Neural cell (in vitro differentiated cells): ENCODE measurements around the gene CAMK1D. TPM values are rescaled to one million over a fixed set of nuclear protein-coding genes. Genes with fewer than 3 reads are reported as not detected.
"Not testable (repeated sequence)": the region's sequence is repeated elsewhere in the genome, so short reads cannot be mapped to it uniquely, and the experiment has no call there.

ENCODE experiments used
- H2AFZ ChIP-seq: fragments of 200-600, 300-800 bp; sonication (generic), shearing (Covaris generic); 2 replicates; pipeline ENCODE4 v1.6.0; 2014; ENCODE audit warnings: low read depth, mild to moderate bottlenecking, antibody characterized with exemption, low read length, moderate library complexity
- H3F3A ChIP-seq: fragments of 200-600 bp; shearing (Covaris generic); 2 replicates; pipeline ENCODE4 v1.6.1; 2016; ENCODE audit warnings: mild to moderate bottlenecking, moderate library complexity, mixed read lengths, antibody characterized with exemption, low read length; ENCODE audit not compliant: insufficient read depth, poor library complexity, severe bottlenecking
- H3K27ac ChIP-seq: fragments of 200-600, 300-800 bp; sonication (generic), shearing (Covaris generic); 2 replicates; pipeline ENCODE4 v1.5.1; 2014; ENCODE audit warnings: mild to moderate bottlenecking, low read length, moderate library complexity
- H3K27me3 ChIP-seq: fragments of 300-800, 200-600 bp; sonication (generic), shearing (Covaris generic); 2 replicates; pipeline ENCODE4 v1.6.0; 2014; ENCODE audit warnings: mild to moderate bottlenecking, low read depth, low read length, moderate library complexity; ENCODE audit not compliant: insufficient read depth
- H3K36me3 ChIP-seq: fragments of 300-800, 200-600 bp; sonication (generic), shearing (Covaris generic); 2 replicates; pipeline ENCODE4 v1.5.1; 2014; ENCODE audit warnings: mild to moderate bottlenecking, antibody characterized with exemption, low read length, moderate library complexity; ENCODE audit not compliant: insufficient read depth
- H3K4me2 ChIP-seq: fragments of 300-800, 200-600 bp; sonication (generic), shearing (Covaris generic); 2 replicates; pipeline ENCODE4 v1.6.0; 2014; ENCODE audit warnings: mild to moderate bottlenecking, low read length
- H3K4me3 ChIP-seq: fragments of 300-800, 200-600 bp; sonication (generic), shearing (Covaris generic); 2 replicates; pipeline ENCODE4 v1.5.1; 2014; ENCODE audit warnings: mild to moderate bottlenecking, low read length, moderate library complexity
- H3K79me2 ChIP-seq: fragments of 200-600 bp; shearing (Covaris generic); replicated peaks from 2 replicates; pipeline ENCODE4 v1.6.0; 2014; ENCODE audit warnings: mild to moderate bottlenecking, low read length, moderate library complexity; ENCODE audit not compliant: insufficient read depth
- H3K9ac ChIP-seq: fragments of 300-800, 200-600 bp; sonication (generic), shearing (Covaris generic); 2 replicates; pipeline ENCODE4 v1.6.1; 2016; ENCODE audit warnings: mild to moderate bottlenecking, low read length, mixed read lengths
- H3K9me2 ChIP-seq: fragments of 200-600 bp; shearing (Covaris generic); 2 replicates; pipeline ENCODE4 v1.6.1; 2016; ENCODE audit warnings: mild to moderate bottlenecking, low read length, mixed read lengths; ENCODE audit not compliant: insufficient read depth
- H3K9me3 ChIP-seq: fragments of 200-600, 300-800 bp; sonication (generic), shearing (Covaris generic); 2 replicates; pipeline ENCODE4 v1.6.1; 2016; ENCODE audit warnings: mild to moderate bottlenecking, mixed run types, low read length, moderate library complexity, mixed read lengths
- H4K20me1 ChIP-seq: fragments of 200-600 bp; shearing (Covaris generic); 2 replicates; pipeline ENCODE4 v1.6.1; 2016; ENCODE audit warnings: mild to moderate bottlenecking, mixed run types; ENCODE audit not compliant: insufficient read depth
- CTCF ChIP-seq: fragments of 450-650 bp; IDR thresholded peaks from 2 replicates; pipeline ENCODE4 v1.5.1; 2014; ENCODE audit warnings: antibody characterized with exemption, mild to moderate bottlenecking, moderate library complexity; ENCODE audit not compliant: poor library complexity, severe bottlenecking
- EP300 ChIP-seq: fragments of 450-650 bp; conservative IDR thresholded peaks from 2 replicates; pipeline ENCODE4 v1.6.1; 2014; ENCODE audit warnings: antibody characterized with exemption, mild to moderate bottlenecking, moderate library complexity; ENCODE audit not compliant: poor library complexity, severe bottlenecking
- EZH2 ChIP-seq: fragments of 200-600, 300-800 bp; shearing (Covaris generic), sonication (generic); IDR thresholded peaks from 2 replicates; pipeline ENCODE4 v1.6.1; 2014; ENCODE audit warnings: antibody characterized with exemption, low read length, borderline replicate concordance, mild to moderate bottlenecking; ENCODE audit not compliant: insufficient read depth, poor library complexity, severe bottlenecking
- MXI1 ChIP-seq: fragments of 450-650 bp; conservative IDR thresholded peaks from 2 replicates; pipeline ENCODE4 v1.6.1; 2014; ENCODE audit warnings: antibody characterized with exemption, mild to moderate bottlenecking; ENCODE audit not compliant: poor library complexity, severe bottlenecking
- POLR2AphosphoS5 ChIP-seq: IDR thresholded peaks from 2 replicates; pipeline ENCODE4 v1.6.1; 2012
- RAD21 ChIP-seq: fragments of 450-650 bp; conservative IDR thresholded peaks from 2 replicates; pipeline ENCODE4 v1.6.1; 2014; ENCODE audit warnings: antibody characterized with exemption, mild to moderate bottlenecking, moderate library complexity
- REST ChIP-seq: IDR thresholded peaks from 2 replicates; pipeline ENCODE4 v1.6.1; 2012; ENCODE audit warnings: borderline replicate concordance
- SMC3 ChIP-seq: fragments of 450-650 bp; conservative IDR thresholded peaks from 2 replicates; pipeline ENCODE4 v1.6.1; 2014; ENCODE audit warnings: antibody characterized with exemption, mild to moderate bottlenecking, moderate library complexity; ENCODE audit not compliant: poor library complexity
- TAF1 ChIP-seq: IDR thresholded peaks from 2 replicates; pipeline ENCODE4 v1.6.1; 2012; ENCODE audit warnings: low read depth
- polyA plus RNA-seq: library from polyadenylated mRNA; depleted of rRNA; stranded (reverse); fragments of >200 nt; gene quantifications from 2 replicates; pipeline ENCODE4 v1.2.3, GENCODE V29; 2014

CAMK1D gene
- polyA plus RNA-seq, 1 donor from 2014 or later: 13.8 TPM

GRCh38 chr10:12854988-12855387 lies 505.6 kb downstream of the CAMK1D start:
- Histone ChIP-seq H3K4me2 (no peak overlapping the region), H3K9me3 (no peaks in the 10 kb centered on the region), H4K20me1 (no peaks in the 10 kb centered on the region), H3K27me3 (no peaks in the 10 kb centered on the region), H3K9ac (no peak overlapping the region), H3K4me3 (no peak overlapping the region), H3K36me3 (no peaks in the 10 kb centered on the region), H3F3A (no peaks in the 10 kb centered on the region), H3K79me2 (no peaks in the 10 kb centered on the region), H2AFZ (no peak overlapping the region), H3K9me2 (no peaks in the 10 kb centered on the region), H3K27ac (no peak overlapping the region)
- TF ChIP-seq POLR2AphosphoS5: peak; percentile 82
- no peak for TF ChIP-seq EZH2
- no peak for TF ChIP-seq MXI1
- TF ChIP-seq EP300: peak; percentile 88
- TF ChIP-seq RAD21: no peak

- Histone ChIP-seq H3K4me2 (no peak overlapping the region), H3K4me3 (no peak overlapping the region), H3F3A (no peaks in the 10 kb centered on the region), H2AFZ (no peak overlapping the region), H3K27me3 (no peaks in the 10 kb centered on the region), H3K79me2 (no peaks in the 10 kb centered on the region), H3K9ac (no peak overlapping the region), H3K27ac (no peak overlapping the region), H3K9me2 (no peaks in the 10 kb centered on the region), H3K36me3 (no peaks in the 10 kb centered on the region), H3K9me3 (no peaks in the 10 kb centered on the region), H4K20me1 (no peaks in the 10 kb centered on the region)
- TF ChIP-seq EZH2: no peak
- TF ChIP-seq EP300: no peak
- TF ChIP-seq POLR2AphosphoS5: no peak
- no peak for TF ChIP-seq CTCF
- TF ChIP-seq REST: no peak
- TF ChIP-seq RAD21: no peak
- no peak for TF ChIP-seq SMC3
- no peak for TF ChIP-seq TAF1
- TF ChIP-seq MXI1: no peak
Measured at GRCh38 chr10:12862459-12862858, 513.1 kb downstream of the CAMK1D start.

- H3K4me2 ChIP-seq, H3K79me2 ChIP-seq, H3K9me2 ChIP-seq, H3K36me3 ChIP-seq, H4K20me1 ChIP-seq, H3K4me3 ChIP-seq, H3F3A ChIP-seq, H2AFZ ChIP-seq, H3K27me3 ChIP-seq, H3K9me3 ChIP-seq, H3K27ac ChIP-seq, H3K9ac ChIP-seq: not testable (repeated sequence)
Measured at GRCh38 chr10:12865515-12865914, 516.2 kb downstream of the CAMK1D start.
